H1 (cell line): Measurements from ENCODE around the gene FIS1. TPM values are rescaled to one million over a fixed set of nuclear protein-coding genes. Genes with fewer than 3 reads are reported as not detected.

ENCODE experiments used
- CTCF ChIA-PET: fragments of 300-600 bp; sonication (Branson Sonifier 250); formaldehyde crosslinking; loops from one replicate; lab custom pipeline; 2021; ENCODE audit not compliant: partially characterized antibody; lab: Charles Lee
- POLR2A ChIA-PET: fragments of 300-600 bp; sonication (Branson Sonifier 250); formaldehyde crosslinking; loops from one replicate; lab custom pipeline; 2021; ENCODE audit warnings: inconsistent platforms; ENCODE audit not compliant: partially characterized antibody; lab: Charles Lee
- DNase-seq, 2 experiments: peaks; one replicate each; pipeline versions ENCODE4 v3.0.0 to v3.0.0-alpha.2; 2010 to 2022; ENCODE audit warnings: low spot score in 2 of 2, low read depth in 1 of 2, mixed read lengths in 1 of 2
- FAIRE-seq: peaks from 2 replicates; lab custom pipeline; 2011; peaks lifted over from hg19 to GRCh38; lab: Jason Lieb, UNC
- H2AFZ ChIP-seq: 2 replicates; pipeline ENCODE4 v1.8.1; 2012; ENCODE audit warnings: low read length, inconsistent platforms
- H2AK5ac ChIP-seq: 2 replicates; pipeline ENCODE4 v1.6.1; 2013; ENCODE audit warnings: low read depth, low read length
- H2BK120ac ChIP-seq: replicated peaks from 2 replicates; pipeline ENCODE3; 2013; ENCODE audit warnings: low read depth, low read length, inconsistent platforms
- H2BK12ac ChIP-seq: 2 replicates; pipeline ENCODE4 v1.6.1; 2013; ENCODE audit warnings: low read depth, low read length
- H2BK15ac ChIP-seq: 2 replicates; pipeline ENCODE4 v1.6.1; 2013; ENCODE audit warnings: low read length
- H2BK20ac ChIP-seq: 2 replicates; pipeline ENCODE4 v1.6.1; 2013; ENCODE audit warnings: low read length
- H2BK5ac ChIP-seq: 2 replicates; pipeline ENCODE4 v1.6.1; 2013; ENCODE audit warnings: low read depth, low read length
- H3K14ac ChIP-seq: 2 replicates; pipeline ENCODE4 v1.6.1; 2013; ENCODE audit warnings: inconsistent platforms; ENCODE audit not compliant: insufficient read length
- H3K18ac ChIP-seq: 2 replicates; pipeline ENCODE4 v1.6.1; 2013; ENCODE audit warnings: low read length; ENCODE audit errors: extremely low read depth
- H3K23ac ChIP-seq: 2 replicates; pipeline ENCODE4 v1.6.1; 2013; ENCODE audit warnings: inconsistent platforms; ENCODE audit not compliant: insufficient read length
- H3K23me2 ChIP-seq: 2 replicates; pipeline ENCODE4 v1.6.1; 2013; ENCODE audit warnings: low read depth, low read length
- H3K27ac ChIP-seq: 2 replicates; pipeline ENCODE4 v1.6.1; 2011; ENCODE audit warnings: low read depth, low read length, inconsistent platforms
- H3K27me3 ChIP-seq, 4 experiments: replicated peaks in 1 of 4; 1 replicate in 1 of 4; 2 replicates in 3 of 4; pipeline versions ENCODE4 v1.6.1 to v1.8.1; 2011 to 2013; ENCODE audit warnings: low read length in 3 of 4, mild to moderate bottlenecking in 3 of 4, inconsistent platforms in 2 of 4, mixed read lengths in 2 of 4, moderate library complexity in 1 of 4; ENCODE audit not compliant: control insufficient read depth in 3 of 4, insufficient read depth in 3 of 4; ENCODE audit errors: extremely low read depth in 1 of 4
- H3K36me3 ChIP-seq, 4 experiments: 2 replicates each; pipeline versions ENCODE4 v1.6.1 to v1.8.1; 2011 to 2013; ENCODE audit warnings: mild to moderate bottlenecking in 4 of 4, low read length in 3 of 4, moderate library complexity in 2 of 4, control low read depth in 1 of 4, inconsistent platforms in 1 of 4; ENCODE audit not compliant: insufficient read depth in 4 of 4, control insufficient read depth in 2 of 4
- H3K4ac ChIP-seq: replicated peaks from 2 replicates; pipeline ENCODE3; 2013; ENCODE audit warnings: low read length, low read depth, mixed read lengths, inconsistent platforms; ENCODE audit not compliant: insufficient read length
- H3K4me1 ChIP-seq, 4 experiments: replicated peaks in 1 of 4; 1 replicate in 1 of 4; 2 replicates in 3 of 4; pipeline versions ENCODE4 v1.6.1 to v1.8.1; 2011 to 2013; ENCODE audit warnings: low read length in 3 of 4, inconsistent platforms in 2 of 4, mixed read lengths in 1 of 4; ENCODE audit not compliant: insufficient read depth in 4 of 4, control insufficient read depth in 3 of 4
- H3K4me2 ChIP-seq, 2 experiments: 2 replicates each; pipeline versions ENCODE4 v1.6.1 to v1.8.1; 2011 to 2013; ENCODE audit warnings: low read depth in 2 of 2, low read length in 2 of 2, control low read depth in 1 of 2, inconsistent platforms in 1 of 2, mild to moderate bottlenecking in 1 of 2; ENCODE audit not compliant: insufficient read depth in 1 of 2
- H3K4me3 ChIP-seq, 4 experiments: fragments of 200-600, 300-600 bp in 1 of 4; sonication (generic), shearing (Covaris generic), sonication (Bioruptor Twin) in 1 of 4; 2 replicates each; pipeline versions ENCODE4 v1.5.1 to v1.8.1; 2011 to 2016; ENCODE audit warnings: low read length in 4 of 4, low read depth in 3 of 4, control low read depth in 2 of 4, inconsistent platforms in 2 of 4, mild to moderate bottlenecking in 2 of 4, mixed read lengths in 1 of 4, moderate library complexity in 1 of 4; ENCODE audit not compliant: insufficient read depth in 2 of 4; ENCODE audit errors: extremely low read depth in 1 of 4
- H3K56ac ChIP-seq: replicated peaks from 2 replicates; pipeline ENCODE3; 2013; ENCODE audit warnings: low read depth, mild to moderate bottlenecking, mixed read lengths, low read length, inconsistent platforms; ENCODE audit not compliant: insufficient read length
- H3K79me1 ChIP-seq: 2 replicates; pipeline ENCODE4 v1.6.1; 2013; ENCODE audit warnings: low read depth, low read length, control low read depth
- H3K79me2 ChIP-seq, 2 experiments: 2 replicates each; pipeline versions ENCODE4 v1.6.1 to v1.8.1; 2012 to 2013; ENCODE audit warnings: low read length in 2 of 2, mild to moderate bottlenecking in 2 of 2, inconsistent platforms in 1 of 2; ENCODE audit not compliant: insufficient read depth in 2 of 2, control insufficient read depth in 1 of 2
- H3K9ac ChIP-seq, 4 experiments: replicated peaks in 1 of 4; 1 replicate in 1 of 4; 2 replicates in 3 of 4; pipeline versions ENCODE4 v1.6.1 to v1.8.1; 2011 to 2013; ENCODE audit warnings: low read depth in 3 of 4, low read length in 3 of 4, control low read depth in 2 of 4, mild to moderate bottlenecking in 2 of 4, moderate library complexity in 2 of 4, inconsistent platforms in 1 of 4; ENCODE audit errors: extremely low read depth in 1 of 4
- H3K9me3 ChIP-seq, 2 experiments: 2 replicates each; pipeline versions ENCODE4 v1.6.1 to v1.8.1; 2012 to 2013; ENCODE audit warnings: mild to moderate bottlenecking in 2 of 2, moderate library complexity in 2 of 2, control low read depth in 1 of 2, inconsistent platforms in 1 of 2, low read depth in 1 of 2, low read length in 1 of 2, mixed read lengths in 1 of 2; ENCODE audit not compliant: insufficient read depth in 2 of 2
- H4K20me1 ChIP-seq, 2 experiments: replicated peaks in 1 of 2; 2 replicates each; pipeline versions ENCODE3 to v1.8.1; 2011 to 2013; ENCODE audit warnings: inconsistent platforms in 2 of 2, low read length in 2 of 2, mild to moderate bottlenecking in 1 of 2; ENCODE audit not compliant: insufficient read depth in 2 of 2, control insufficient read depth in 1 of 2
- H4K5ac ChIP-seq: 2 replicates; pipeline ENCODE4 v1.6.1; 2013; ENCODE audit warnings: low read length, low read depth, mixed read lengths, inconsistent platforms; ENCODE audit not compliant: insufficient read length
- H4K8ac ChIP-seq: 2 replicates; pipeline ENCODE4 v1.8.0; 2013; ENCODE audit warnings: mild to moderate bottlenecking, moderate library complexity, low read length, inconsistent platforms; ENCODE audit not compliant: insufficient read depth; ENCODE audit errors: extremely low read depth
- H4K91ac ChIP-seq: replicated peaks from 2 replicates; pipeline ENCODE3; 2013; ENCODE audit warnings: low read length, mixed read lengths, inconsistent platforms; ENCODE audit not compliant: insufficient read length
- BACH1 ChIP-seq: IDR thresholded peaks from 2 replicates; pipeline ENCODE4 v1.6.1; 2012; ENCODE audit warnings: low read length, improper control_type of control experiment
- CREB1 ChIP-seq: IDR thresholded peaks from 2 replicates; pipeline ENCODE4 v1.6.1; 2012; ENCODE audit warnings: inconsistent platforms
- CTCF ChIP-seq, 3 experiments: IDR thresholded peaks; 1 replicate in 2 of 3; 2 replicates in 1 of 3; pipeline versions ENCODE4 v1.5.1 to v1.6.1; 2011; ENCODE audit warnings: low read length in 3 of 3, mild to moderate bottlenecking in 3 of 3, inconsistent platforms in 2 of 3, low read depth in 1 of 3, moderate library complexity in 1 of 3; ENCODE audit not compliant: insufficient read depth in 1 of 3; ENCODE audit errors: control extremely low read depth in 1 of 3
- EGR1 ChIP-seq: IDR thresholded peaks from 2 replicates; pipeline ENCODE4 v1.6.1; 2011; ENCODE audit warnings: low read depth, low read length, borderline replicate concordance
- HDAC2 ChIP-seq, 2 experiments: fragments of 300-600 bp in 1 of 2; sonication (generic) in 1 of 2; IDR thresholded peaks; 2 replicates each; pipeline ENCODE4 v1.6.1; 2011 to 2012; ENCODE audit warnings: low read depth in 2 of 2, low read length in 2 of 2, mild to moderate bottlenecking in 2 of 2, moderate library complexity in 2 of 2, borderline replicate concordance in 1 of 2, inconsistent platforms in 1 of 2
- HDAC6 ChIP-seq: IDR thresholded peaks from one replicate; pipeline ENCODE4 v1.7.1; 2012; ENCODE audit warnings: low read depth, mild to moderate bottlenecking, inconsistent platforms, low read length, moderate library complexity
- MAFK ChIP-seq: IDR thresholded peaks from 2 replicates; pipeline ENCODE4 v1.6.1; 2012; ENCODE audit warnings: low read depth, mild to moderate bottlenecking, improper control_type of control experiment, low read length
- SP1 ChIP-seq: IDR thresholded peaks from 2 replicates; pipeline ENCODE4 v1.6.1; 2011; ENCODE audit warnings: low read depth, low read length
- SRF ChIP-seq: IDR thresholded peaks from 2 replicates; pipeline ENCODE4 v1.6.1; 2011; ENCODE audit warnings: mild to moderate bottlenecking, low read depth, low read length, moderate library complexity
- WGBS, 2 experiments: shearing (Covaris generic) in 1 of 2; methylation state at CpG; one replicate each; pipeline versions ENCODE4 v1.1.6 to v1.1.7; 2013 to 2015; ENCODE audit warnings: low lambda C conversion rate in 2 of 2, mixed read lengths in 2 of 2, inconsistent platforms in 1 of 2, low coverage in 1 of 2, missing lambda C conversion rate in 1 of 2; ENCODE audit not compliant: insufficient replicate concordance in 2 of 2, insufficient coverage in 1 of 2, insufficient read length in 1 of 2; ENCODE audit errors: extremely low coverage in 1 of 2, missing lambda C conversion rate in 1 of 2; 5-methylcytosine and 5-hydroxymethylcytosine counted together
- polyA plus RNA-seq, 7 experiments: library from polyadenylated mRNA; depleted of rRNA in 3 of 7; stranded (reverse) in 5 of 7; unstranded in 2 of 7; fragments of >200 nt in 5 of 7; fragments of 200-250 nt in 2 of 7; gene quantifications; 1 replicate in 5 of 7; 2 replicates in 1 of 7; 4 replicates in 1 of 7; pipeline versions ENCODE4 v1.2.1 to v1.2.3, GENCODE V29; 2011 to 2013; ENCODE audit warnings: missing spikeins in 2 of 7, mixed read lengths in 2 of 7
- total RNA-seq: library from RNA; stranded (reverse); fragmentation: NEBNext Ultra II Directional; extraction: Animal tissue kit (Norgen Biotek cat#: 25700); gene quantifications from 2 replicates; pipeline ENCODE4 v1.2.1, GENCODE V29; 2021

Gene FIS1
- total and polyA plus RNA-seq, 2 of the 8 experiments (the other 6 are each of a cell fraction or from before 2014, with no cell fraction given) = 128 to 195 TPM

GRCh38 chr7:101233907-101234547 is 10.9 kb downstream of the FIS1 start:
- no peaks in the 10 kb centered on the region for H3K9me3 ChIP-seq
- no peak overlapping the region for H2BK15ac ChIP-seq
- no peak overlapping the region for H3K4me2 ChIP-seq
- no peak overlapping the region for H2BK20ac ChIP-seq
- WGBS, 2 experiments = 92% methylated on average over 21 of the region's 21 CpGs; no CpG with 5 or more reads in 1 of the 2 experiments
- ChIA-PET CTCF (interaction anchor here (0.7 to 6.5 kb wide), 19 partner anchors 9 to 1104 kb away, joined by 3 to 69 read pairs (median 5); partner anchors contain the start of genes FIS1, PLOD3, TRIM56 and ZNHIT1), POLR2A (interaction anchor here (2.0 to 3.9 kb wide), 2 partner anchors 10 to 72 kb away, joined by 9 to 23 read pairs; partner anchors contain the start of gene FIS1)
- peak overlapping the region; percentile 75; the same call in 1 of the 2 replicates for H2AK5ac ChIP-seq
- no peak overlapping the region for H2BK5ac ChIP-seq
- no peak overlapping the region for H3K14ac ChIP-seq
- no peaks in the 10 kb centered on the region; a peak in 2 of 8 replicates for H3K36me3 ChIP-seq
- H4K91ac ChIP-seq = no peak overlapping the region
- H3K23ac ChIP-seq = no peak overlapping the region
- peak overlapping the region; percentile 45; the same call in 1 of the 2 replicates for H4K8ac ChIP-seq
- H4K20me1 ChIP-seq = peaks cover 0 to 10% of the 10 kb centered on the region in 2 experiments
- H3K4me1 ChIP-seq = peaks cover 0 to 24% (median 12%) of the 10 kb centered on the region in 4 experiments; a peak in 6 of 7 replicates
- H2BK12ac ChIP-seq = no peak overlapping the region
- H2BK120ac ChIP-seq = no peak overlapping the region
- H3K56ac ChIP-seq = no peak overlapping the region
- no peak overlapping the region for H3K18ac ChIP-seq
- H3K9ac ChIP-seq = no peak overlapping the region
- H3K79me1 ChIP-seq = no peaks in the 10 kb centered on the region
- no peak overlapping the region for H2AFZ ChIP-seq
- FAIRE-seq = no peak
- DNase-seq = peak in 1 of 2 experiments; percentile 60
- no peak overlapping the region for H3K4me3 ChIP-seq
- no peak overlapping the region for H3K4ac ChIP-seq
- no peak overlapping the region for H3K27ac ChIP-seq
- TF ChIP-seq HDAC6 = no peak
- no peak for TF ChIP-seq CTCF (IDR thresholded peaks at IDR 0.05; ENCODE audit: control extremely low read depth in 1 of 3, insufficient read depth in 1 of 3, low read depth in 1 of 3, low read length in 3 of 3)
- no peak for TF ChIP-seq MAFK
- TF ChIP-seq CREB1 = no peak
- TF ChIP-seq SRF = no peak
- TF ChIP-seq BACH1 = no peak
- no peak for TF ChIP-seq EGR1
- TF ChIP-seq SP1 = no peak
- TF ChIP-seq HDAC2 (IDR thresholded peaks at IDR 0.05; ENCODE audit: borderline replicate concordance in 1 of 2, low read depth in 2 of 2, low read length in 2 of 2) = no peak
- H3K23me2 ChIP-seq = peaks cover 6% of the 10 kb centered on the region; the same call in 1 of the 2 replicates
- no peaks in the 10 kb centered on the region for H3K79me2 ChIP-seq
- H3K27me3 ChIP-seq = no peaks in the 10 kb centered on the region
- H4K5ac ChIP-seq = no peak overlapping the region
